HCT116 (cell line): ENCODE data around the gene SPATA20. TPM values are rescaled to one million over a fixed set of nuclear protein-coding genes. Genes with fewer than 3 reads are reported as not detected.

ENCODE experiments used
- ATAC-seq: fragments of 200-7000 bp; cut with Tn5 transposase; 2 replicates; pipeline ENCODE4 v1.9.1; 2020; ENCODE audit warnings: mild to moderate bottlenecking, moderate library complexity
- BruUV-seq: library from RNA; stranded (reverse); fragments of 400-500 nt; replicated peaks from 2 replicates; lab custom pipeline; 2021; lab: Mats Ljungman, UMichigan
- CTCF ChIA-PET: fragments of 300-600 bp; sonication (Branson Sonifier 250); formaldehyde crosslinking; loops from one replicate; lab custom pipeline; 2021; ENCODE audit warnings: antibody characterized with exemption; lab: Charles Lee
- POLR2A ChIA-PET: fragments of 300-600, 350-600 bp; sonication (Branson Sonifier 250); formaldehyde crosslinking; loops from one replicate; lab custom pipeline; 2021; ENCODE audit warnings: antibody characterized with exemption; lab: Charles Lee
- RAD21 ChIA-PET, 2 experiments: fragments of 300-600 bp; sonication (Branson Sonifier 250); formaldehyde crosslinking; loops; one replicate each; lab custom pipeline; 2023; ENCODE audit warnings: low total read pairs in 2 of 2; ENCODE audit not compliant: uncharacterized antibody in 2 of 2, unreplicated experiment in 2 of 2, low non-redundant PET in 1 of 2; lab: Charles Lee
- DNase-seq: peaks from one replicate; pipeline ENCODE4 v3.0.0-alpha.2; 2010; ENCODE audit warnings: low read depth, low spot score
- H2AFZ ChIP-seq: fragments of 200-600 bp; shearing (Covaris generic), sonication (generic); 2 replicates; pipeline ENCODE4 v1.6.1; 2017; ENCODE audit warnings: low read depth, mixed run types, mixed read lengths, antibody characterized with exemption, low read length; ENCODE audit not compliant: poor library complexity, severe bottlenecking
- H3K27ac ChIP-seq: 2 replicates; pipeline ENCODE4 v1.5.1; 2012; ENCODE audit warnings: low read depth, low read length
- H3K27me3 ChIP-seq: fragments of 200-600 bp; sonication (generic); 2 replicates; pipeline ENCODE4 v1.6.1; 2016; ENCODE audit warnings: mixed run types, low read length, mixed read lengths; ENCODE audit not compliant: insufficient read depth
- H3K36me3 ChIP-seq, 2 experiments: fragments of 200-500 bp in 1 of 2; fragments of 200-600 bp in 1 of 2; sonication (Bioruptor generic) in 1 of 2; sonication (generic) in 1 of 2; 2 replicates each; pipeline versions ENCODE4 v1.5.1 to v1.6.1; 2014 to 2016; ENCODE audit warnings: low read length in 2 of 2, inconsistent platforms in 1 of 2, mixed read lengths in 1 of 2, mixed run types in 1 of 2; ENCODE audit not compliant: insufficient read depth in 2 of 2, control insufficient read depth in 1 of 2
- H3K4me1 ChIP-seq, 2 experiments: fragments of 200-600 bp in 1 of 2; sonication (generic) in 1 of 2; 2 replicates each; pipeline versions ENCODE4 v1.5.1 to v1.6.1; 2012 to 2017; ENCODE audit warnings: low read length in 2 of 2, inconsistent platforms in 1 of 2, mild to moderate bottlenecking in 1 of 2, mixed read lengths in 1 of 2, mixed run types in 1 of 2, moderate library complexity in 1 of 2; ENCODE audit not compliant: insufficient read depth in 2 of 2, control insufficient read depth in 1 of 2
- H3K4me2 ChIP-seq: fragments of 200-600 bp; sonication (generic); 2 replicates; pipeline ENCODE4 v1.6.1; 2017; ENCODE audit warnings: mixed run types, low read length, mixed read lengths
- H3K4me3 ChIP-seq, 2 experiments: fragments of 200-600 bp in 1 of 2; sonication (generic) in 1 of 2; replicated peaks in 1 of 2; 2 replicates each; pipeline ENCODE4 v1.5.1; 2011 to 2016; ENCODE audit warnings: low read length in 2 of 2, control low read depth in 1 of 2, low read depth in 1 of 2, mild to moderate bottlenecking in 1 of 2, mixed read lengths in 1 of 2, mixed run types in 1 of 2
- H3K79me2 ChIP-seq: fragments of 200-600 bp; sonication (generic); 2 replicates; pipeline ENCODE4 v1.6.1; 2017; ENCODE audit warnings: mild to moderate bottlenecking, mixed run types, low read length, moderate library complexity, mixed read lengths; ENCODE audit not compliant: insufficient read depth
- H3K9ac ChIP-seq: fragments of 200-600 bp; sonication (generic); 2 replicates; pipeline ENCODE4 v1.6.1; 2016; ENCODE audit warnings: low read length, mixed read lengths
- H3K9me2 ChIP-seq: fragments of 200-600 bp; sonication (generic), shearing (Covaris generic); 2 replicates; pipeline ENCODE4 v1.6.1; 2017; ENCODE audit warnings: mixed run types, mild to moderate bottlenecking, moderate library complexity; ENCODE audit not compliant: insufficient read depth
- H3K9me3 ChIP-seq, 2 experiments: fragments of 200-500 bp in 1 of 2; fragments of 200-600 bp in 1 of 2; sonication (Bioruptor generic) in 1 of 2; sonication (generic) in 1 of 2; 2 replicates each; pipeline ENCODE4 v1.6.1; 2014 to 2017; ENCODE audit warnings: low read length in 2 of 2, mixed read lengths in 2 of 2, inconsistent platforms in 1 of 2, low read depth in 1 of 2, mild to moderate bottlenecking in 1 of 2, mixed run types in 1 of 2, moderate library complexity in 1 of 2; ENCODE audit not compliant: control insufficient read depth in 1 of 2, insufficient read depth in 1 of 2
- H4K20me1 ChIP-seq: fragments of 200-600 bp; sonication (generic), shearing (Covaris generic); 2 replicates; pipeline ENCODE4 v1.6.1; 2017; ENCODE audit warnings: mixed run types, mild to moderate bottlenecking, moderate library complexity; ENCODE audit not compliant: insufficient read depth
- EGR1 ChIP-seq: IDR thresholded peaks from 2 replicates; pipeline ENCODE4 v1.6.1; 2012; ENCODE audit warnings: low read depth
- EZH2 ChIP-seq: fragments of 200-600 bp; sonication (generic); IDR thresholded peaks from 2 replicates; pipeline ENCODE4 v1.6.1; 2017; ENCODE audit warnings: antibody characterized with exemption, mixed run types
- MAX ChIP-seq: IDR thresholded peaks from 2 replicates; pipeline ENCODE4 v1.6.1; 2012
- POLR2AphosphoS5 ChIP-seq: IDR thresholded peaks from 2 replicates; pipeline ENCODE4 v1.6.1; 2011; ENCODE audit warnings: mild to moderate bottlenecking, low read depth, low read length, moderate library complexity
- RAD21 ChIP-seq: IDR thresholded peaks from 2 replicates; pipeline ENCODE4 v1.6.1; 2012; ENCODE audit warnings: low read depth, mild to moderate bottlenecking
- YY1 ChIP-seq: IDR thresholded peaks from 2 replicates; pipeline ENCODE4 v1.6.1; 2011; ENCODE audit warnings: low read length, low read depth, moderate library complexity, mild to moderate bottlenecking; ENCODE audit not compliant: insufficient replicate concordance; ENCODE audit errors: extremely low read depth
- ZBTB33 ChIP-seq: IDR thresholded peaks from 2 replicates; pipeline ENCODE4 v1.6.1; 2011; ENCODE audit warnings: mild to moderate bottlenecking, low read length, moderate library complexity; ENCODE audit not compliant: insufficient replicate concordance; ENCODE audit errors: extremely low read depth
- intact Hi-C: fragments of 100-400 bp; cut with micrococcal nuclease; formaldehyde crosslinking; loops from 2 replicates; pipeline ENCODE4 v1.10.0; 2022
- total RNA-seq: library from RNA; stranded (reverse); gene quantifications from one replicate; pipeline ENCODE4 v1.2.1, GENCODE V29; 2021; ENCODE audit not compliant: unreplicated experiment

SPATA20 gene
- total RNA-seq, 1 experiment from 2014 or later: 57.5 TPM

- RAD21 ChIA-PET: interaction anchor here in 1 of 2 experiments (0.7 kb wide), 1 partner anchor 50 kb away, joined by 3 read pairs; no protein-coding TSS in a partner anchor
- H3K79me2 ChIP-seq: no peaks in the 10 kb centered on the region; the same call in 1 of the 2 replicates
These were observed 14.4 kb upstream of the SPATA20 start, which contains the start of gene EPN3 for GRCh38 chr17:50532452-50533024. EPN3 (plus strand) TSS chr17:50532735; CDS start chr17:50536557, 3,822 bp downstream.

More at GRCh38 chr17:50532452-50533024, 14.4 kb upstream of the SPATA20 start, which contains the start of gene EPN3:
- Histone ChIP-seq H3K9me3 (no peaks in the 10 kb centered on the region), H3K27me3 (no peaks in the 10 kb centered on the region), H3K9me2 (no peaks in the 10 kb centered on the region), H3K36me3 (no peaks in the 10 kb centered on the region; a peak in 1 of 4 replicates), H3K4me2 (peak within 1 kb of the TSS; percentile 99), H3K27ac (peak within 1 kb of the TSS; percentile 73), H2AFZ (peak within 1 kb of the TSS; percentile 24), H4K20me1 (no peaks in the 10 kb centered on the region), H3K4me1 (peaks cover 39 to 48% of the 10 kb centered on the region in 2 experiments), H3K9ac (peak within 1 kb of the TSS; percentile 78), H3K4me3 (peak within 1 kb of the TSS; percentile 45 to 75)
- DNase-seq (peak; percentile 31), ATAC-seq (peak; percentile 57)
- CTCF ChIA-PET: interaction anchor here (1.2 to 2.3 kb wide), 4 partner anchors 10 to 170 kb away, joined by 3 to 9 read pairs (median 5); no protein-coding TSS in a partner anchor
- POLR2A ChIA-PET: interaction anchor here (0.8 to 1.3 kb wide), 2 partner anchors 9 to 53 kb away, joined by 3 read pairs; no protein-coding TSS in a partner anchor
- intact Hi-C loops: no loop called here
- TF ChIP-seq MAX (no peak), POLR2AphosphoS5 (peak; percentile 82), EGR1 (no peak), EZH2 (no peak), YY1 (peak; percentile 58), RAD21 (no peak), ZBTB33 (peak; percentile 79)
- no TSS peak for BruUV-seq
